Gastroesophageal sphincter (tissue), 3 donors: ENCODE results near the gene MYO15A.
A peak's percentile ranks its signal among the peaks of the same experiment; 100 is the strongest.

Source experiments
- CTCF ChIP-seq, 4 experiments: fragments of 200-600 bp in 2 of 4; fragments of 450-650 bp in 2 of 4; sonication (generic) in 1 of 4; IDR thresholded peaks; one replicate each; pipeline ENCODE4 v1.5.1; 2017 to 2019; ENCODE audit warnings: antibody characterized with exemption in 4 of 4, mild to moderate bottlenecking in 2 of 4, moderate library complexity in 2 of 4
- EP300 ChIP-seq: sonication (generic); formaldehyde crosslinking; IDR thresholded peaks from one replicate; pipeline ENCODE4 v1.6.1; 2017; ENCODE audit warnings: antibody characterized with exemption, mild to moderate bottlenecking
- POLR2A ChIP-seq, 2 donors: fragments of 450-650 bp; IDR thresholded peaks; one replicate each; pipeline ENCODE4 v1.6.1; 2017; ENCODE audit warnings: antibody characterized with exemption in 2 of 2, mild to moderate bottlenecking in 2 of 2, moderate library complexity in 1 of 2
- POLR2AphosphoS5 ChIP-seq: sonication (generic); formaldehyde crosslinking; IDR thresholded peaks from one replicate; pipeline ENCODE4 v1.6.1; 2017; ENCODE audit warnings: antibody characterized with exemption

- peak; percentile 7 for TF ChIP-seq POLR2AphosphoS5
- no peak for TF ChIP-seq CTCF (IDR thresholded peaks at IDR 0.05)
- TF ChIP-seq POLR2A (IDR thresholded peaks at IDR 0.05) = no peak
- no peak for TF ChIP-seq EP300
Observed at GRCh38 chr17:18186627-18186982, 78.0 kb downstream of the MYO15A start.
